HG03354 (cell line): ENCODE data around the gene DPYSL5.

Source experiments
- ATAC-seq: cut with Tn5 transposase; IDR thresholded peaks from one replicate; pipeline ENCODE4 v1.9.1; 2021; ENCODE audit warnings: mild to moderate bottlenecking; ENCODE audit not compliant: unreplicated experiment, poor library complexity, severe bottlenecking

DPYSL5 gene

GRCh38 chr2:26843041-26843440 is 4.9 kb upstream of the DPYSL5 start:
- ATAC-seq = no peak

GRCh38 chr2:26845021-26845420 is 2.9 kb upstream of the DPYSL5 start:
- no peak for ATAC-seq

DNA sequence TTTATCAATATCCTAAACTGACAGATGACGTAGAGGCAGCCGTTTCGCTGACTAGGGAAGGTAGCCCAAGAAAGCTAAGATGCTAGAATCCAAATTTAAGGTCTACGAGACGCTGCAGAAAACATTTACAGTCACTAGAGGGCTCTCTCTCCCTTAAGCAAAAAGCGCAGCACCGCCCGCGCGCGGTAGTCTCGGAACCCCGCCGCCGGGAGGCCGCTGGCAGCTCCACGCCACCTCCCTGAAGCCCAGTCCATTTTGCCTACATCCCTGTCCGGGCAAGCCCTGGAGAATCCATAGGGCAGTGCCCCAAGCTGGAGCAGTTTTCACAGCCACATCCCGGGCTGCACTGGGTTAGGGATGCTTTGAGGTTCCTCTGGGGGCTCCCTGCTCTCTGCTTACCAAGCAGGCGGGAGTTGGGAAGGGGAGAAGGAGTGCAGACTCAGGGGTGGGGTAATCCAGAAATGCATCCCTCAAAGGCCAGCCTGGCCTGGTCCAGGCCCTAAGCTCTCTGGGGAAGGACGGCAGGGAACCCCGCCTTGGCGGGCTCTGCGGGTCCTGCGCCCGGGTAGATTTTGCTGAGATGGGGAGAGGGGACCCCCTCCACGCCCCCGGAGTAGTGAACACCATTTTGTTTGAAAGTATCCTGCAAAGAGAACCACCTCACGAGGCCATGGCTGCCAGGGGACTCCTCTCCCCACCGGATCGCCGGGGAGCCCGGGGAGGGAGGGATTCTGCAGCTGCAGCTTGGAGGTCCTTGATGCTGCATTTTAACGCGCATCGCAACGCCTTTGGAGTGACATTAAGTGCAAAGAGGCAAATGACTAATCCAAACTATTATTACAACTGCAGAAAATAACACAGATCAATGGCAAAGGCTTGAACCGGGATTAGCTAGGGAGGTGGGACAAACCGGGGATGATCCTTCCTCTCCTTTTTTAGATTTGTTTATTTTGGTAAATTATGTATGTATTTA is 1.3 kb upstream of the DPYSL5 start:
- ATAC-seq = no peak

DNA sequence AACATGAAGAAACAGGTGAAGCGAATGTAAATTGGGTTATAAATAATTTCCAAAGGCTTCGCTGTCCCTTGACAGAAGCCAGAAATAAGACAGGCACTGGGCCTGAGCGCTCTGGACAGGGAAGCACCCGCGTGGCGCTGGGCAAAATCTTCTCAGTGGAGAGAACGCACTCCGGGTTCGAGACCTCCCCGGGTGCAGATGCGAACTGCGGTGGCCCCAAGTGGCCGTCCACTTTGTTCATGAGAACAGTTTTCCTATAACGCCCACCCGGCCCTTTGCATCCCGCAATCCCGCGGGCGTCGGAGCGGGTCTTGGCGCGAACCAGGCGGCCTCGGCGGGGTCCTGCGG is 651 bp upstream of the DPYSL5 start:
- ATAC-seq = no peak

GRCh38 chr2:26848336-26849055 is 564 bp downstream of the DPYSL5 start:
- no peak for ATAC-seq

DNA sequence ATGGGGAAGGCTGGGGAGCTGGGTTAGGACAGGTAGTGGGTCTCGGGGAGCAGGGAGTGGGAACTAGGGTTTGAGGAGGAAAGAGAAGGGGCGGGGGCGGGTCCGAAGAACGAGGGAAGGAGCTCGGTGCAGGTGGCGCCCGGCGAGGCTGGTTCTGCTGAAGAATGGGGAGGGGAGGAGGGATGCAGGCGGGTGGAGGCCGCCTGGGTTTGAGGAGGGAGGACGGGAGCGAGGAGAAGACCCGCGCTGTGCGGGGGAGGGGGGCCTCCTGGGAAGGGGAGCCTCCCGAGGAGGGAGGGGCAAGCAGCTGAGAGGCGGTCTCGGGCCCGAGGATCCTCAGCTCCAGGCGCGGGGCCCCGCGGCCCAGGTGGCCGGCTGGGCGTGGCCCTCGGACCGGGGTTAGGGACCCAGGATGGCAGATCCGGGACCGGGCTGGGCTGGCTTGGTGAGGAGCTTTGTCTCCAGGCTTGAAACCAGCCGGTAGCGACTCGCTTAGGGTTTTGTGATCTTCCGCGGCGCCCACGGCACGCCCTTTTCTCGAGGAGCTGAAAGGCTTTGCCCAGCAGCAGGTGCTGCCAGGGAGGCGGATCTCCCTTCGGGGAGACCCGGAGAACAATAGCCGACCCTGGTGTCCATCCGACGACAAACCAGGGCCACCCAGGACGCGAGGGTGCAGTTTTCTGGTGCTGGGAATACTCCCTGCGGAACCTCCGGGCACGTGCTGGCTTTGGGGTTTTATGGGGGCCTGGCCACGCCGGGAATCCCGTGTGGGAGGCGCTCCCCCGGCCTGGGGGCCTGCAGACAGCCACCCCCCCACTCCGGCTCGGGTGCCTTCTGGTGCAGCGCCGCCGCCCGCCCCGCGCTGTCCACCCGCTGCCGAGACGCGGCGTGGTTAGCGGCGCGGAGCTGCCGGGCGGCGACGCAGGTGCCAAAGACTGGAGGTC is 1.4 kb downstream of the DPYSL5 start:
- no peak for ATAC-seq

DNA sequence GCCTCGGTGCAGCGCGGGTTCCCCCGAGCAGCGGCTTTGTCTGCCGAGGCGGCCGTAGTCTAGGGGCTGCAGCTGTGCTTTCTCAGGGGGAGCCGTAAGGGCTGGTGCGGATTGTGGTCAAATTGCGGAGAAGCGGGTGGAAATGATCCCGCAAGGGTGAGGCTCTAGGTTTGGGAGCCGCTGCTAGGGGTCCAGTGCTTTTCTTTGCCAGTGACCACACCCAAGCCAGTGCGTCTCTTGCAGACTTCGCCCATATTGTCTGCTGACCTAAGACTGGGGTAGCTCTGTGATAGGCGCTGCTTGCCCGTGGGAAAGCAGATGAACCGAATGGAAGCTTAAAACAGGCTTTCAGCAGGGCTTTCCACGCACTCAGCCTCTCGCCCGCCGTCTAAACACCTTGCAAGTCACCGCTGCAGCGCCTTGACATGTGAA is 2.1 kb downstream of the DPYSL5 start:
- no peak for ATAC-seq

- ATAC-seq = no peak
Measured at GRCh38 chr2:26850505-26850904, 2.6 kb downstream of the DPYSL5 start.

- no peak for ATAC-seq
Measured at GRCh38 chr2:26852405-26853306, 4.7 kb downstream of the DPYSL5 start.

GRCh38 chr2:26853751-26854150 is 5.8 kb downstream of the DPYSL5 start:
- ATAC-seq = no peak

GRCh38 chr2:26854283-26854827 is 6.4 kb downstream of the DPYSL5 start:
- no peak for ATAC-seq

GRCh38 chr2:26855466-26855865 is 7.5 kb downstream of the DPYSL5 start:
- no peak for ATAC-seq

- ATAC-seq = no peak
Measured at GRCh38 chr2:26859622-26860021, 11.7 kb downstream of the DPYSL5 start.

GRCh38 chr2:26860211-26860850 is 12.4 kb downstream of the DPYSL5 start:
- no peak for ATAC-seq

- ATAC-seq = no peak
Measured at GRCh38 chr2:26861610-26862224, 13.8 kb downstream of the DPYSL5 start.

- ATAC-seq = no peak
Measured at GRCh38 chr2:26864226-26864625, 16.3 kb downstream of the DPYSL5 start.

- no peak for ATAC-seq
Measured at GRCh38 chr2:26864646-26865045, 16.7 kb downstream of the DPYSL5 start.

GRCh38 chr2:26870585-26871095 is 22.7 kb downstream of the DPYSL5 start:
- no peak for ATAC-seq
